Fibroblast of skin of left quadriceps (primary cell): ENCODE results near the gene DCAF10.
A peak's percentile ranks its signal among the peaks of the same experiment; 100 is the strongest.
"Not testable (repeated sequence)": the region's sequence is repeated elsewhere in the genome, so short reads cannot be mapped to it uniquely, and the experiment has no call there.

Source experiments
- DNase-seq, 2 experiments: peaks; one replicate each; pipeline ENCODE4 v3.0.0-alpha.2; 2013; ENCODE audit warnings: low read depth in 2 of 2

The DCAF10 gene

DNA sequence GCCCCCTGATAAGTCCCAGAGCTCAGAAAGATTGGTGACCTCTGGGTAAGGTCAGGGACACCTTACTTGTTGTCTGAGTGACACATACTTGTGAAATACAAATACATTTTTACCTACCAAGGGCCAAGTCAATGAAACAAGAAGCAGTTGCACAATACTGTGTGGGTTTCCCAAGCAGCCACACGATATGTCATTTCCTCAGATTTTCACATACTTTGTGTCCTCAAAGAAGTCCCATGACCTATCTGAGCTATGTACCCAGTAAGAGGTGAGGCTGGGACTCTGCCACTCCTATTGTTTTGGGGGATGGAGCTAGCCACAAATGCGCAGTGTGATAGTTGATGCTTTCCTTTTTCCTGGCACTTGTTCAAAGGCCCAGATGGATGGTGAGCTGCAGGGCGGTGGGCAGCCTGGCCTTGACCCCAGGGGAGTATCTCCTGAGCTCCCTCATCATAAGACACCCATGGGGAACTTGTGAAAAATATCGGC is 108.1 kb downstream of the DCAF10 start:
- no peak for DNase-seq

DNA sequence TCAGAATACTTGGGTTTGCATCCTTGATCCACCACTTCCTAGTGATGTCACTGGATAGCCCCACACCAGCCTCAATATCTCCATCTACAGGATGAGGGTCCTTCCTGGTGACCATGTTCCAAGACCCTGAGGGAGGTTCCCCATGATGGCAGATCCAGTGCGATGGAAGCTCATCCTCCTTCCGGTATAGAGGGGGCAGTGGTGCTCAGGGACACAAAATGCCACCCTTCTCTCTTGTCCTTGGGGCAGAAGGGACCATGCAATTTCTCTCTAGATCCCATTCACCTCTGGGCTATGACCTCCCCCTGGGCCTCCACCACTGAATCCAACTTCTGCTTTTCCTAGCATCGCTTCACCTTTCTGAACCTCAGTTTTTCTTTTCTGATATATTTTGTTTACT is 108.7 kb downstream of the DCAF10 start:
- DNase-seq = no peak

DNA sequence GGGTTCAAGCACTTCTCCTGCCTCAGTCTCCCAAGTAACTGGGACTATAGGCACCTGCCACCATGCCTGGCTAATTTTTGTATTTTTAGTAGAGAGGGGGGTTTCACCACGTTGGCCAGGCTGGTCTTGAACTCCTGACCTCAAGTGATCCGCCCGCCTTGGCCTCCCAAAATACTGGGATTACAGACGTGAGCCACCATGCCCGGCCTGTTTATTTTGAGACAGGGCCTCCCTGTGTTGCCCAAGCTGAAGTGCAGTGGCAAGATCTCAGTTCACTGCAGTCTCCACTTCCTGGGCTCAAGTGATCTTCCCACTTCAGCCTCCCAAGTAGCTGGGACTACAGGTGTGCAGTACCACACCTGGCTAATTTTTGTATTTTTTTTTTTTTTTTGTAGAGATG is 109.2 kb downstream of the DCAF10 start:
- not testable (repeated sequence) for DNase-seq

DNA sequence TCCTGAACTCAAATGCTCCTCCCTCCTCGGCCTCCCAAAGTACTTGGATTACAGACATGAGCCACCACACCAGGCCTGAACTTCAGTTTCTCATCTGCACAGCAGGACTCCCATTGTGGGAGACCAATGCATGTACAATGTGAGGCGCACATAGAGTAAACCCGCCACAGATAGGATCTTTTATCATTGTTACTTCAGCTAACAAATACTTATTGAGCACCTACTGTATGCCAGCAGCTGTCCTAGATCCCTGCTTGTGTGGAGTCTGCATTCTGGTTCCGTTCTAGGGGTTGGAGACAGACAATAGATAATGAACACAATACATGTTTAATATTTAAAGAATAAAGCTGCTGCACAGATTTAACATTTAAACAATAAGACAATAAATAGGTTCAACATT is 109.7 kb downstream of the DCAF10 start:
- DNase-seq = no peak

DNA sequence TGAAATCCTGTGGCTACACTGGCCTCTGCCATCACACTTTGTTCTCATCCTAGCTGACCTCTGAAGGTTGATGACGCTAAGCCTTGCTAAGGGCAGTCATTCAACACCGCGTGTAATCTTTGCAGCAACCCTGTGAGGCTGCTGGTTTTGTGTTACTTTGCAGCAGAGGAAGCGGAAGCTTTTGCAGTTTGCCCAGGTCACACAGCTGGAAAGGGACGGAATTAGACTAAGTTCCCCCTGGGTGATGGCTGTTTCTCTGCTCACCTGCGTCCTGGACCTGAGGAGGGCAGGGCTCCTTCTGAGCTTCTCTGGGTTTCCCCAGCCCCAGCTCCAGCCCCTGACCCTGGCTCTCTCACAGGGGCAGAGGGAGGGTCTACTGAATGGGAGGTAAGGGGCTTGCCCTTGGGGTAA is 110.7 kb downstream of the DCAF10 start:
- no peak for DNase-seq

DNA sequence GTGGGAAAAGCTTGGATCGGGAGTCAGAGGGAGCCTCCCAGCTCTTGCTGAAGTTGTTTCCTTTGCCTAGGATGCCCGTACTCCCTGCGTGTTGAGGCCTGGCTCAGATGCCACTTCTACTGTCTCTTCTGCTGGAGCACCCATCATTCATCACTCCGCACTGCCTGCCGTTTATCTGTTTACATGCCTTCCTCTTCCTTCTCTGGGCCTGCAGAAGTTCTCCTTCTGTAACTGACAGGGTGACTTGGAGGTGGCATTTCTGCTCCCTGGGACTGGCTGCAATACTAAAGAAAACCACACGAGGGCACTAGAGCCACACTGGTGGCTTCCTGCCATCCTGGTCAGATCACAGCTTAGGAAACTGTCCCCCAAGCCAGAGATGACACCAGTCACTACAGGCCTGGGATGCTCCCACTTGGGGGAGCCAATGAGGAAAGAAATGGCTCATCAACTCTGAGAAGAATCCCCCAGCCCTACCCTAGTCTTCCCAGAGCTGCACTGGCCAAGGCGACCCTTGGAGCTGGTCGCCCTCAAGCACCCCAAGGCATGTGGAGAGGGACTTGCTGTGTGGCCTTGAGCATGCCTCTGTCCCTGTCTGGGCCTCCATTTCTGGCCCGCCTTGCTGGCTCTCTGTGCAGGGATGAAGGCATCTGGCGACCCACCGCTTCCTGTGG is 113.0 kb downstream of the DCAF10 start:
- peak; percentile 55 to 59 for DNase-seq

DNA sequence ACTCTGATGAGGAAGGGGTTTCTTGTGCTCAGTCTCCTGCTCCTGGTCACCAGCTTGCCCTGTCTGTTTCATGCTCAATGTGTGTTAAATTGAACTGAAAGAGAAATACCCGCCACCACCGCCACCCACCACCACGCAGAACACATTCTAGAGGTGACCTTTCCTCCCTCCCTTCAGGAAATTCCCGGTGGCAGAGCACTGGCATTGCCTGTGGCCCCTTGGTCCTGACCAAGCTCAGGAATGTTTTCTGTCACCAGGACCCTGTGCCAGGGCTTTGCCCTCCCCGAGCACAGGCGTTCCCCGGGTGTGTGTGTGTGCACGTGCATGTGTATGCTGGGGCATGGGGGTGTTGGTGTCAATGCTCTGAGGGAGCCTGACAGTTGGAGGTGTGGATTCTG is 113.6 kb downstream of the DCAF10 start:
- DNase-seq = no peak

DNA sequence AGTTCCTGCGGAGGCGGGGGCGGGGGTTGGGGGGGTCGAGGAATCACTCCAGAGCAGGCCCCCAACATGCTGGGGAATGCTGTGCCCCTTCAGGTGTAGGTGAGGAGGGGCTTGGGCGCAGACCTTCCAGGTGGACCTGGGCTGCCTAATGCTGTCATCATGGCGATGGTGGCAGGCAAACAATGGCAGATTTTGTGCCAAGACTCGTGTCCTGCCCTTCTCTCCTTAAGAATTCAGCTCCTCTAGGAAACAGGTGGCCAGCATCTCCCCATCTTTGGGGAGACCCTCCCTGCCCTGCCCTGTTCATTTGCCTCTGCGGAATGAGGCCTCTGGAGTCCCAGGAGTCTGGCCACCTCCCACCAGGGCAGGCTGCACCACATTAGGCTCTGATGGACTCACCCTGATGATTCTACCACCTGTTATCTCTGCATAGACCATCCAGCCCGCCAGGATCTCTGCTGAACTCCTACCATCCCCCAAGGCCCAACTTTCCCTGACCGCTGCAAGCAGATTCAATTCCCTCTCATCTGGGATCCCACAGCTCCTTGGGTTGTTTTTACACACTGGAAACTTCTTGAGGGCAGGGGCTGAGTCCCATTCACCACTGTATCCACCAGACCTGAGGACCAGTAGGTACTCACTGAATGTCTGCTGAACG is 114.2 kb downstream of the DCAF10 start:
- no peak for DNase-seq

DNA sequence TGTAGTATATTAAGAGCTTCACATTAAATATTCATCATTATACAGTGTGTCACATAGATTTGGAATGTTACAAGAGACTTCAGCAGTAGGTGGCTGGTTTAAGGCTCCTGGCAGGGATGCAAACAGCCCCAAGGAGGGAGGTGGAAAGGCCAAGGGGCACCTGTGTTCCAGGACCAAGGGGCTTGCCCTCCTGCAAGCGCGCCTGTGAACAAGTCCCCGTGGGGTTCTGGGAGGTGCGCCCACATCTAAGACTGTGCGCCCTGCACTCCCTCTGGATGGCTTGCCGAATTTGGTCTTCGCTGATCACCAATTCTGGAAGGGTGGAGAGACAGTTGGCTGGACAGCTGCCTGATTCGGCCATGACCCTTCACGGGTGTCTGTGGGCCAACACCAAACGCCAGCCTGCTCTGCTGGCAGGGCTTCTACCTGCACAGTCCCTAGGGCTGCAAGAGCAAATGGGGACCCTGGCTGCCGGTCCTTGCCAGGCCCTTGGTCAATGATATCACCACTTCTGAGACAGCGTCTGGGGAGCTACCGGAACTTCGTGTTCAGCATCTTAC is 115.4 kb downstream of the DCAF10 start:
- no peak for DNase-seq

DNA sequence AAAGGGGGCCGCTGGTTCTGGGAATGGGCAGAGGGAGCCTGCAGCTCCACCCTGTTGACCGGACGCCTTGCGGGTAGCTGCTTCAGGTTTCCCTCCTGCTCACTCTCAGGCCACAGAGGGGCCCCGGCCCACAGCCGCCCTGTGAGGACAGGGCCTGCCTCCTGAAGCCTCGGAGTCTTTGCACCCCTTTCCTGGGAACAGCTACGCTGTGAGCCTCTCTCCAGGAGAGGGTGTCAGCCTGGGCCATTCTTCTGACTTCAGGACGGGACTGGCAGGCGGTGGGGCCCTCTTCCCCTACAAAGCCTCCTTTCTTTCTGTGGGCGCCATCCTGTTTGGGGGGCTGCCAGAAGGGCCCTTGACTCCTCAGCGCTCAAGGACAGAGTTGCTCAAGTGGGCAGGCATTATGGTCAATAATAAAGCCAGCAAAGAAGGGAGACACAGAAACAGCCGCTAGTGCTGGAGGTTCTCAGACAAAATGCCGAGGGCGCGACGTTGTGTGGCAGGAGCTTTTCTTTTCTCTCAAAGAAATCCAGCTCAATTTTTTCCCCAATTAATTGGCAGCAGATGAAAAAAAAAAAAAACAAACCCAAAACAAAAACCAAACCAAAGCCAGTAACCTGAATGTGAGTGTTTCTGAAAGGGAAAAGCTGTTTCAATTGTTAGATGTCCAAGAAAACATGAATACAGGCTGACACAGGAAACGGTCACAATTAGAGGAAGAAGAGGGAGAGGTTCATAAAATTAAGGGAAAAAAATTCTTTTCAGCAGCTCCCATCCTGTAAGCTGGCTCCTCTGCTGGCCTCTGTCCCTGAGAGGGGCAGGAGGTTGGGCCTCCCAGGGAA is 116.1 kb downstream of the DCAF10 start:
- no peak for DNase-seq
